DMS79 (cell line): Measurements from ENCODE around the gene BCAR3.
"Not testable (repeated sequence)": the region's sequence is repeated elsewhere in the genome, so short reads cannot be mapped to it uniquely, and the experiment has no call there.

ENCODE experiments used
- DNase-seq: peaks from one replicate; lab custom pipeline; 2025; lab: John Stamatoyannopoulos, UW

The BCAR3 gene

DNA sequence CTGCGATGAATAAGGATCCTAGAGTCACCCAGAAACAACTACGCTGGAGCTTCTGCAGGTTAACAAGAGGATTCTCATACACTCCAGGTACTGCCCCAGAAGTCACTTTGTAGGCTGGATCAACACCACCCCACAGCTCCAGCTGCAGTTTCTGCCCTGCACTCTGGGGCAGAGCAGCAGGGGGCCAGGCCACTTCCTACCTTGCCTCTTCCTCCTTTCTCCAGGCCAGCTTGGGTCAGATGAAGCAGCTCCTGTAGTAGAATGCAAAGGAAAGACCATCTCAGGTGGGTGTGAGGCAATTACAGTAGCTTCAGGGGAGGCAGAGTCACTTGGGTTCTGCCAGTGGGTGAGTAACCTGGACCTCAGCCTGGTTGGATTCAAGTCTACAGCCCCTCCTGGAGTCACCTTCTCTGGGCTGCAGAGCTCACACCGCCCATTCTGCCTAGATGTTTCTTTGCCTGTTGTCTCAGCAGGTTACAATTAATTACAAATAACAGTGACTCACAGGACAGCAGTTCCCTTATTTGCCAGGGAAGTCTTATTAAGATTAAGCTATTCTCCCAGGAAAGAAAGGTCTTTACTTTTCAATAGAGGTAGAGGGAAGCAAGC lies 24.4 kb upstream of the BCAR3 start:
- DNase-seq = no peak

DNA sequence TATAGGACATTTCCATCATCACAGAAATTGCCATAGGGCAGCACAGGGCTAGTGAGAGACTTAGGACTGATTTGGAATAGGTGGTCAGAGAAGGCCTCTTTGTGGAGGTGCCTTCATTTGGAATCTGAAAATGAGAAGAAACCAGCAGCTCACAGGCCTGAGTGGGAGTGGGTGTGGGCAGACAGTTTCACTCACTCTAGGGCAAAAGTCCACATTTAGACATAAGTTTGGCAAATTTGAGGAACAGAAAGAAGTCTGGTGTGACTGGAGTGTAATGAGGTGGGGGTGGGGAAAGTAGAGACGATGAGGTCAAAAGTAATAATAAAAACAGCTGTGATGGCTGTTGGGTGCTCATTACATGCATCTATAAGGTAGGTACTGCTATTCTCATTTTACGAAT lies 22.4 kb upstream of the BCAR3 start:
- DNase-seq = no peak

DNA sequence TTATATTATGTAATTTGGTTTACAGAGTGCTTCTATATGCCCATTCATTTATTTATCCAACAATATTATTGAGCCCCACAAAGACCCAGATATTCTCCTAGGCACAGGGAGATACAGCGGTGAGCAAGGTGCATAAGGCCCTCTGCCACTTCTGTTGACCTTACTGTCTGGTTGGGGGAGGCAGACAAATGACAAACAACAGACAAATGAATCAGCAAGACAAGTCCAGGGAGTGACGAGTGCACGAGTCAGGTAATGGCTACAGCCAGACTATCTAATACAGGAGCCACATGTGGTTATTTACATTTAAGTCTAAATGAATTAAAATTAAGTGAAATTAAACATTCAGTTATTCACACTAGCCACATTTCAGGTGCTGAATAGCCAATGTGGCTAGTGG lies 22.0 kb upstream of the BCAR3 start:
- no peak for DNase-seq

DNA sequence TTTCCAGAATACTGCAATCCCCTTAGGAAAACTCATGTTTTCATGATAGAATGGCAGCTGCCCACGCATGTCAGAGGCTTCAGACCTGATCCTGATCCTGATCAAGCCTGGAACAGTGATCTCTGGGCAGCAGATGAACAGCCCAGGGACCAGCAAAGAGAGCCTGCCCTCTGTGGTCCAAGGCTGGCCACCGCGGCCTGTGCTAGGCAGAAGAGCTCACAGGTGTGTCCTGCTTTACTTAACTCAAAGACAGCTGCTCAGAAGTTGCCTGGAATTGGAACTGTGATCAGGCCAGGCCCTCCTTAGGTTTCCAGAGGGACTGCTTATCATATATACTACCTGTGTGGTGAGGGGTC lies 21.2 kb upstream of the BCAR3 start:
- no peak for DNase-seq

DNA sequence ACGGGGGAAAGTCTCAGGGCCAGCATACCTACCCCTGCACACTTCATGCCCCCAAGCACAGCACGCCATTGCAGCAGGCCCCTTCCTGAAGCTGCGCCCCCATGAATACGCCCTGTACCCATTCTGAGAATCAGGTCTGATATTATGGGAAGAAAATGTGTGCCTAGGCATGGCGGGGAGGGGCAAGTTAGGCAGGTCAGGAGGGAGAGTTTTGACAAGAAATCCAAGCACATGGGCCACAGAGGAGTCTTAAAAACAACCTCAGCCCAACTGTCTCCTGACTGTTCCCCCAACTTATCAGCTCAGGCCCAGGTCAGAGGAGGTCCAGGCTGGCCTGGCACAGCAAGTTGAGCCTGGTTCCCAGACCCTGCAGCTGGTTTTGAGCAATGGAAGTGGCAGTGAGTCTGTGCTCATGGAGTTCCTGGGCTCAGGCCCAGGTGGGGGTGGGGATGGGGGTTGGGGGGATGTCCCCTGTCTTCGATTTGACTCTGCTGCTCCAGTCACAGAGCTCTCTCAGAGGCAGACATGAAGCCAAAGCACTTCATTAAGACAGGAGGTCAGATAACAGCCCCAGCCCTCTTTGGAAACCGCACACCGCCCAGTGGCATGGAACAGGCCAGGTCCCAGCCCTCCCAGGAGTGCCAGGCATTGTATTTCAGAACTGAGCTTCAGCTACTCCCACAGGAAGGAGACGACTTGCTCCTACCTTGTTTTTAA lies 20.6 kb upstream of the BCAR3 start:
- peak; percentile 27 for DNase-seq

DNA sequence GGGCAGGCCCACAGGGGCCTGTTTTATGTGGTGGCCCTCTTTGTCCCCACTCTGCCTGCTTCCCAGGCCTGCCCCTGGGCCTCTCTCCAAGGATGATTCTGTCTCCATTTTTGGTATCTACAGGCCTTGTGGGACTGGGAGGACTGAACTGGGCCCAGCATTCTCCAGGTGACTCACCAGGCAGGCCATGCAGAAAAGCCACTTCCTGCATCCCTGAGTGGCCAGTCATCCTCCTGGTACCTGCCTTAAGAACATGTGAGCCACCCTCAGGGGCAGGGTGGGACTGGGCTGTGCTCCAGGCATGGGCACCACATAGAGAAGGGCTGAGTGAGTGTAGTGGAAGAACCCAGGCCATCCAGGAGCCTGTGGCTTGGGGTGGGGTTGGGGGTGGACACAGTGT lies 20.0 kb upstream of the BCAR3 start:
- no peak for DNase-seq

DNA sequence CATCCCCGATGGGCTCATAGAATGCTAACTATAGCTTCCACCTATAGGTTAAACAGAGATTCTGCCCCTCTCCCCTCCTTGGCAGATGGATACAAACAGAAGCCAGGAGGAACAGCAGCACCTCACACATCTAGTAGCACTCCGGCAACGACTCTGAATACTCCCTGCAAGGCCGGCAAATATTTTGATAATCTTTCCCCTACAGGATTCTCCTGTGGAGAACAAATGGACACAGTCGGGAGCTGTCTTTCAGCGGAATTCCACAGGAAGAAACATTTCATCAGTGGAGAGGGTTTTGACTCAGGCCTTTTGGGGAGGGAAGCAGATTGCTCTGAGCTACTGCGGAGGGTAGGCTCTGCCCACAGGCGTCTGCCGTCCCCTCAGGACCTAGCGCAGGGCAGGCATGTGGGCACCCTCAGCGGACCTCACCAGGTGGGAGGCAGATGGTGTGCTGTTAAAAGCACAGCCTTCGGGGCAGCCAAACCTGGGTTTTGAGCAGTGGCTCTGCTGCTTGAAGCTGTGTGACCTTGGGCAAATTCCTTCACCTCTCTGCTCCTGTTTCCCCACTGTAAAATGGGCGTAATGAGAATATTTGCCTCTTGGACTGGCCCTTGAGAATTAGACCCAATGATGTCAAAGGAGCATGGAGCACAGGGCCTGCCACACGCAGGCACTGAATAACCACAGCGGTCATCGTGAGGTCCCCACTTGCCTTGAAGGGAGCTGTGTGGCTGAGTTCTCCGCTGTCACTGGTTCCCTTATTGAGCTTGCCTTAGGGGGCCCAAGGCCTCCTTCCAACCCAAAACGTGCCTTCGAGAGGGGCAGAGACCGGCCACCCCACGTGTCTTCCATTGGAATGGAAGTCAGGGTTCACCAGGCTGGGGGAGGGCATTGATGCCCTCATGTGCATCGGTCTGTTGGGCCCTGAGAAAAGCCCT lies 19.2 kb upstream of the BCAR3 start:
- DNase-seq = no peak

DNA sequence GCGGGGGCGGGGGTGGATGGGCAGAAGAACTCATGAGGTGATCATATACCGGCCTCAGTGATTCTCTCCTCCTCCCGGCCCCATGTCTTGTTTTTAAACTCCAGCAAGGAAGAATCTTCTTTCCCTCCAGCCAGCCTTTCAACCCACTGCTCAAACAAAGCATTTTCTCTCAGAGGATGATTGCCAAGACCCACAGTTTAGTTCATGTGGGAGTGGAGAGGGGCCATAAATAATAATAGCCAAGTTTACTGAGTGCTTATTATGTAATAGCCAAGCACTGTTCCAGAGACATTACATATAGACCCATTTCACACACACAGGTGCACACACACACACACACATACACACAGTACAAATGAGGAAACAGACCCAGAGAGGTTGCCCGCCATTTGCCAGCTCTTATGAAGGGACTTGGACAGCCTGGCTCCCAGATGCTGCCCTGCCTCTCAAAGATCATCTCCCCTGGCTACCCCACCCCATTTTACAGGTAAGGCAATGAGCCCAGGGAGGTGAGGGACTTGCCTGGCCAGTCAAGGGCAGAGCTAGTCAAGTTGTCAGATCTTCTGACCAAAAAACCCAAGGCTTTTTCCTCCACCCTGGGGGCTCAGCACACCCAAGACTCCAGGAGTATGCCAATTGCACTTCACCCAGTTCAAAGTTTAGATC lies 18.0 kb upstream of the BCAR3 start:
- DNase-seq = no peak

DNA sequence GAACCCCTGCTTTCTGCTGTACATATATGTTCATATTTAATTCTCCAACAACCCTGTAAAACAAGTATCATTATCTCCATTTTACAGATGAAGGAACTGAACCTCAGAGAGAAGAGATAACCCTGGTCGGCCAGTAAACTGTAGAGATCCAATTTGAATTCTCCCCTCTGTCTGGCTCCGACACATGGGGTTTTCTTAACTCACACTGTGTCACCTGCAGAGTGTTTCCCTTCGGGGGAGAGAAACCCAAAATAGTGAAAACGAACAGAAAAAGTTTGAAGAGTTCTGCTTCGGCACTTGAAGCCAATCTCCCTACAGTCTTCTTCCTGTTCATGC lies 17.4 kb upstream of the BCAR3 start:
- no peak for DNase-seq

DNA sequence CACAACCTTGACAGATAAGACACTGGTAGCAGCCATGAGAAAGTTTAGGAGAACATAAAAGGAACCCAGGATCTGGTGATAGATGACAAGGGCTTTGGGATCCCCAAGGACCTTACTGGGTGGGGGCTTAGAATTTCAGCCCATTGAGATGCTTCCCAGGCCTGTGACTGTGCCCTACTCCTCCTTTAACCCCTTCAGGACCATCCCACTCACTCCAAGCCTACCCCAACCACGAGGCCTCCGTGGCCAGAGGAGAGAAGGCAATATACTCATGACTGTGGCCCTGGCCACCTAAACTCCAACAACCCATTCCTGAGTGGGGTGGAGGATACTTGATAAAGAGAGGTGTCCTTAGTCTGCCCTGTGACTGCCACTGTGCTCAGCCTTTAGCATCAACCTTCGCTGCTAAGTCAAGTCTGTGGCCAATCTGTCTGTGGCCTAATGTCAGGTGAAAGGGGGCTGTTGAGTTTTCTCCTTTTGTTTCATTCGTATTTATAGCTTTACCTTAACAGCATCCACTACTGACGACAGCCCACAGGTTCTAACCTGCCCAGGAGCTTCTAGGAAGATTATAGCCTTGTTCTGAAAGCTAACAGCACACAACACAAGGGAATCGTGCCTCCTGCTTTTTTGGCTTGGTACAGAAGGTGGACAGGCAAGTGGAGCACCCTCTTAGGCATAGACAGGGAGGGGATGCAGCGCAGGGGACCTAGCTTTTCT lies 16.9 kb upstream of the BCAR3 start:
- no peak for DNase-seq

DNA sequence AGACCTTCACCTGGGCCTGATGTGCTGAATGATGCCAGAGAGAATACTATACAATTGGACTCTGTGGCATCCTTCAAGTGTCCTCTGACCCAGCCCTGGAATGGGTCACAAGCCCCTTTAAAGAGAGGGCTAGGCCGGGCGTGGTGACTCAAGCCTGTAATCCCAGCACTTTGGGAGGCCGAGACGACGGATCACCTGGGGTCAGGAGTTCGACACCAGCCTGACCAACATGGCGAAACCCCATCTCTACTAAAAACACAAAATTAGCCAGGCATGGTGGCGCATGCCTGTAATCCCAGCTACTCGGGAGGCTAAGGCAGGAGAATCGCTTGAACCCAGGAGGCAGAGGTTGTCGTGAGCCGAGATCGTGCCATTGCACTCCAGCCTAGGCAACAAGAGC lies 15.9 kb upstream of the BCAR3 start:
- not testable (repeated sequence) for DNase-seq

DNA sequence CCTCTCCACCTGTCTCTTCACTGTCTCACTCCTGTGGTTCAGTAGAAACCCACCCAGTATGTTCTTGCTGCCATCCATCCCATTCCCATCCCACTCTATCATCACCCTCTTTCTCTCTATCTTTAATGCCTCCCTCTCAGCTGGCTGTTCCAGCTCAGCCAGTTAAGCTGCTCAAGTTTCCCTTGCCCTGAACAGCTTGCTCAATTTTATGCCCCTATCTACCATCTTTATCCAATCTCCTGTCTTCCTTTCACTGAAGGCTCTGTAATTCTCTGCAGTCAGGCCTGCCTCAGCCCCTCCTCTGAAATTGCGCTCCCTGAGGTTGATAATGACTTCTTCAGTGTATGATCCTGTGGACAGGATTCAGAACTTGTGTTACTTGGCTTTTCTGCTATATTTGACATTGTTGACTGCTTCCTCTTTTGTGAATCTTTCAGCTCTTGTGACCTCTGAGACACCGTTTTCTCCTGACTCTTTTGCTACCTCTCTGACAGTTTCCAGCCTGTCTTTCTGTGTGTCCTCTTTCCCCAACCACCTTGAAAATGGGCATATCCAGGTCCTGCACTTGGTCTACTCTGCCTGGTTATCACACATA lies 13.9 kb upstream of the BCAR3 start:
- no peak for DNase-seq

DNA sequence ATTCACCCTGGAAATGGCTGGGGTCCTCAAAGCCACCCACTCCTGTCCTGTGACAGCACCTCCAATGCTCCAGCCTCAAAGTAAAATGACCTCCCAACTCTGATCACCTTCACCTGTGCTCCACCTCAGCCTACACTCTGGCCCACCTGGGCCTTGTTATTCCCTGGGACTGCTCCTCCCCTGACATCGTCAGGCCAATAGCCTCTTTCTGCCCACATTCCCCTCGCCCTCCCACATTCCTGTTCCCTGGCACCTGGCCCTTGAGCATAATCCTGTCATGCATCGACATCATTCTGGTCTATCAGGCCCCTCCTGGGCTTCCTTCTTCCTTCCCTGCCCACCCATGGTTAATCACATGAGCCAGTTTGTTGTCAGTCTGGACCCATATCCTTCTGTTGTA lies 13.2 kb upstream of the BCAR3 start:
- DNase-seq = no peak

DNA sequence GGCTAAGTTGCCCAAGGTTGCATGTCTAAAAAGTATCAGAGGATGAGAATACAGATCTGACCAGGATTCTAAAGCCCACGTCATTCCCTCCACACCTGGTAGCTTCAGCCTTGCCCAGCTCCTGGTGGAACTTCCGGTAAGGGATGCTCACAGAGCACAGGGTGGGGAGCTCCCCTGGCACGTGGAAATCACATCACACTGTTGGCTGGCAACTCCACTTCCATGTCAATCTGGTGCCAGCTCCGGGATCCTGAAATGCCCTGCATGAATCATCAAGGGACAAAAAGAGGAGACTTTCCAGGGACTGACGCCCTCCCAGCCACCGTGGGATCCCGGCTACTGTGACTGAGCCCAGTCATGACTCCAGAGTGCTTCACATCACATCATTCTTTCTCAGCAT lies 12.4 kb upstream of the BCAR3 start:
- DNase-seq = no peak

DNA sequence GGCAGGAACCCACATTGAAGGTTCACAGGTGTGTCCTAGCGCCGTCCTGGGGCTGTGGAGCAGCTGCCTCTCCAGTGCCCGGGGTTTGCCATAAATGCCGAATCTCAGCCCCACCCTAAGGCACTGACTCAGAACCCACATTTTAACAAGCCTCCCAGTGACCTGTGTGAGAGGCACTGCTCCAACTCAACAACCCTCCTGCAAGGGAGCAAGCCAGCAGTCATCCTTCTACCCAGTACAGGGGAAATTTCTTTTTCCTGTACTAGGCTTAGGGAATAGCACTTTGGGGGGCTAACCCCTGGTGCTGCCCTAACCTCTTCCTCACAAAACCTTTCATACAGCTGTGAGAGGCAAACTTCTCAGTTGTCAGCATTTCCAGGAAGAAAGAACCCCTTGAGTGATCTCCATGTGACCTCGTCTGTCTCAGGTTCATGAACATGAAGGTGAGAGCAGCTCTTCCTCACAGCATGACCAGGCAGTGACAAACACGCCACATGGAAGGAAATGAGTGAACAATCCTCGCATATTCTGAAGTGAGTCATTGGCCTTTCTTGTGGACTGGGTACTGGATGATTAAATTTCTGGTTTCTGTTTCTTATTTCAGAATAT lies 11.4 kb upstream of the BCAR3 start:
- DNase-seq = peak; percentile 9

DNA sequence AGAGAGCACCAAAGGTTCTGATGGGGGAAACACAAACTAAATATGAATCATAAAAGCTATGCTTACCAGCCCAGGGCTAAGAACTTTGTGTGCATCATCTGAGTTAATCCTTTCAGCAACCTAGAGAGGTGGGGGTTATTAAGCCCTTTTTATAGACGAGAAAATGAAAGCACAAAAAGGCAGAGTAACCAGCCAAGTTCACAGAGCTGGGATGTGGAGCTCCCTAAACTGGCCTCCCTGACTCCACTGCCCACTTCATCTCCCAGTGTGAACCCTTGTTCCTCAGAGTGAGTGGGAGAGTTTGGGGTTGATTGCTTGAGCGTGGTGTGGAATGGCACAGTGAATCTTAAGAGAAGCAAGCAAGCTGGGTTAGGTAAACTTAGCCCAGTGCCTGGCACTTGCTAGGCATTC lies 10.8 kb upstream of the BCAR3 start:
- no peak for DNase-seq

DNA sequence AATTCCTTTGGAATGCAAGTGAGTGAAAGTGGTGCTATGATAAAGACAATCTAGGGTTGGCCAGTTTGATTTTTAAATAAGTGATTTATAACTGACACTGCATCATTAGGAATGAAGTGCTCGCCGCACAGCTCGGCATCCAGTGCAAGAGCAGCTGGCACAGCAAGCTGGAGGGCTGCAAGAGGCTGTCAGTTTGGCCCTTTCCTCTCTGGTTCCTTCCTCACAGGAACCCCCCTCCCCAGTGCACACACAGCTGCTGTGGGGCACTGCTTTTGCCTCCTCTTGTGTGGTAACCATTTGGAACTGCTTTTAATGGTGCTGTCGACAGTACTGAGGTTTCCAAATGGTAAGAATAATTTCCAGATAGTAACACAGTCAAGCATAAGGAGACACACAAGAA lies 10.4 kb upstream of the BCAR3 start:
- peak; percentile 12 for DNase-seq

DNA sequence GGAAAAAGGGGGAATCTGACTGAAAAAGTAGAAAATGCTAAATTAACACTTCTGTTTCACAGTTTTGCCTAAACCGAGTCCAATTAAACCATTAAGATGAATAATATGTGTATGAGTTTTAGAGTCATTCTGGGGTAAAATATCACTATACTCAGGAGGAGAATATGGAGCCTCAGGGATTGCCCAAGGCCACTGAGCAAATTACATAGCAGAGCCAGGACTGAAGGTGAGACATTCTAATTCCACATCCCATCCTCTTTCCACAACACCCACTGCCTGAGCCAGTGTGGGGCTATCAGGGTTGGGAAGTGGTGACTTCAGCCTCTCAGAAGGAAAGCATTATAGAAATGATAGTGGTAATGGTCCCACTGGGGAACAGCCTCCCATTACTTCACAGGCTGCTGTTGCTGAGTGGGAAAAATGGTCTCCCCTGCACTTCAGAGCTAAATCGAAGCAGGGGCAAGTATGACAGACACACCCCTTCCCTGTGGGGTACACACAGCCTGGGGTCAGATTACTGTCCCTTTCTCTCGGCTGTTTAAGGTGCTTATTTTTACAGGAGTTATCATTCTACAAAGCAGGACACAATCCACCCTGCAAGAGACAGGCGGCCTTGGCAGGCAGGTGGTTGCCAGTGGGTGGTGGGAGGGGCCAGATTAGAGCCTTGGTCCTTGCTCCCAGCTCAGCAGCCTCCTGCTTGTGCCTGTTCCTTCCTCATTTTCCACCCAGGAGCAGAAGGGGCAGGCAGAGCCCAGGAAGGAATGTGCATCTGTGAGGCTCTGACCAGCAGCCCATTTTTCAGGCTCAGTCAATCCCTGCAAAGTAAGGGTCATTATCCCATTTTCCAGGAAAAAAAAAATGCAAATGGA lies 9.5 kb upstream of the BCAR3 start:
- DNase-seq = no peak

DNA sequence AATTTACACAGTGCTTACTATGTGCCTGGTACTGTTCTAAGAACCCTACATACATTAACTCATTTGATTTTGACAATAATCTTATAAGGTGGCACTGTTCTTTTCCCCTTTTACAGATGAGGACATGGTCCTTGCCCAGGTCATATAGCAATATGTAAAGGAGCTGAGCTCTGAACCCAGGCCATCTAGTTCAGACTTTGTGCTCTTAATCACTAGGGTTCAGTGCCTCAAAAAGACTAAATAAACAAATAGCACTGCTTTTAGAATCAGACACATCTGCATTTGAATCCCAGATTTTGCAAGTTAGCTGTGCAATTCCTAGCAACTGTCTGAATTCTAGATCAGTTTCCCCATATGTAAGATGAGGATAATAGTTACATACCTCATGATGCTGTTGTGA lies 8.7 kb upstream of the BCAR3 start:
- DNase-seq = no peak

DNA sequence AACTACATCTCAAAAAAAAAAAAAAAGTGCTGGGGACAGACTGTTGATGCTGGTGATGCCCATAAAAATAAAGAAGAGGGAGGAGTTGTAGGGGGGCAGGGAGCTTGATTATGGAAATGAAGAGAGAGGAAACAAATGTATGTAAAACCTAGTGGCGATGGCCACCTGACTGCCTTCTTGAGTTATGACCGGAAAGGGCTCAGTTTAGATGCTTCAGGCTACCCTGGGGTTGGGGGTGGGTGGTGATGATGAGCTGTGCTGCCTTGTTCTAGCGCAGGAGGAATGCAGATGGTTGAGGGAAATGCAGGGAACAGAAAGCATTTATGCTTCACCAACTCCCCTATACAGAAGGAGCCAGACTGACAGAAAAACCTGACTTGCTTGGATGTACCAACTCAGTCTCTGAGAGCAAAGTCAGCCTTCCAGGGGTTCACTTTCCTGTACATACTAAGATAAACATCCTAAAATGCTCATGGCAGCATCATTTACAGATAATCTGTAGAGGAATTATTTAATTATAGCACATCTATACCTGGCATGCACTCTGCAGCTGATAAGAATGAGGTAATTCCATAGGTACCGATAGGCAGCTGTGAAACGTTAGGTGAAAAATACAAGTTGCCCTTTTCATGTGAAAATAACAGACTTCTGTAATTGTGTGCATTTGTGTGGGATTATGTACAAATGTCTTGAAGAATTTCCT lies 8.0 kb upstream of the BCAR3 start:
- no peak for DNase-seq
